Measurements from ENCODE around the gene FAAP20. TPM values are rescaled to one million over a fixed set of nuclear protein-coding genes. Genes with fewer than 3 reads are reported as not detected.

The FAAP20 gene
- total and polyA plus RNA-seq, 2 of the 8 experiments (the other 6 are each of a cell fraction or from before 2014, with no cell fraction given): 58.4 to 99.8 TPM

DNA sequence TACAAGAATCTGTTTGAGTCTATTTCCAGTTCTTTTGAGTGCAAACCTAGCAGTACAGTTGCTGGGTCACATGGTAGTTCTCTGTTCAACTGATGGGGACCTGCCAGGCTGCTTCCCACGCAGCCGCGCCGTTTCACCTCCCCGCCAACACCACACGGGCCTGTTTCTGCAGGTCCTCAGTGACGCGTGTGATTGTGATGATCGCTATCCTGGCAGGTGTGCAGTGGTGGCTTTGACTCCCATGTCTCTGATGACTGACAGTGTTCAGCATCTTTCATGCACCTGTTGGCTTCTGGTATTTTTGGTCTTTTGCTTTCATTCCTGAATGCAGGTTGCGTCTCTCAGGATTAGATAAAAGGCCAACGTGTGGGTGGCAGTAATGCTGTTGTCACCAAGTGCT, 41.6 kb downstream of the FAAP20 start (continued):
- TF ChIP-seq TCF12 (IDR thresholded peaks at IDR 0.05; ENCODE audit: low read depth, low read length): no peak
- TF ChIP-seq CTBP2 (IDR thresholded peaks at IDR 0.05; ENCODE audit: borderline replicate concordance, insufficient read depth, insufficient read length, low read length): no peak
- no peak for TF ChIP-seq SIX5 (IDR thresholded peaks at IDR 0.05; ENCODE audit: low read depth, low read length)
- TF ChIP-seq RAD21 (IDR thresholded peaks at IDR 0.05 in 1 of 2, conservative IDR thresholded peaks at IDR 0.05 in 1 of 2; ENCODE audit: low read depth in 2 of 2, low read length in 2 of 2): no peak
- no peak for TF ChIP-seq SP2 (IDR thresholded peaks at IDR 0.05; ENCODE audit: low read length)
- TF ChIP-seq CEBPB (IDR thresholded peaks at IDR 0.05; ENCODE audit: low read depth, low read length): no peak
- TF ChIP-seq, protein P1, sequence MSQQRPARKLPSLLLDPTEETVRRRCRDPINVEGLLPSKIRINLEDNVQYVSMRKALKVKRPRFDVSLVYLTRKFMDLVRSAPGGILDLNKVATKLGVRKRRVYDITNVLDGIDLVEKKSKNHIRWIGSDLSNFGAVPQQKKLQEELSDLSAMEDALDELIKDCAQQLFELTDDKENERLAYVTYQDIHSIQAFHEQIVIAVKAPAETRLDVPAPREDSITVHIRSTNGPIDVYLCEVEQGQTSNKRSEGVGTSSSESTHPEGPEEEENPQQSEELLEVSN (IDR thresholded peaks at IDR 0.05): no peak

Measured in H1 (cell line).